Keratinocyte (primary cell): ENCODE measurements around the gene DUSP28.

Experiments
- CTCF ChIP-seq, 3 experiments: IDR thresholded peaks in 1 of 3; conservative IDR thresholded peaks in 1 of 3; optimal IDR thresholded peaks in 1 of 3; 2 replicates in 2 of 3; 3 replicates in 1 of 3; pipeline versions ENCODE3 to v1.5.1; 2011; ENCODE audit warnings: low read length in 3 of 3, mild to moderate bottlenecking in 3 of 3, moderate library complexity in 2 of 3, control low read depth in 1 of 3, inconsistent platforms in 1 of 3; ENCODE audit not compliant: insufficient read depth in 2 of 3; ENCODE audit errors: extremely low read depth in 1 of 3
- EZH2 ChIP-seq: IDR thresholded peaks from one replicate; pipeline ENCODE4 v1.6.1; 2012; ENCODE audit warnings: inconsistent platforms, mild to moderate bottlenecking, low read length, moderate library complexity

DNA sequence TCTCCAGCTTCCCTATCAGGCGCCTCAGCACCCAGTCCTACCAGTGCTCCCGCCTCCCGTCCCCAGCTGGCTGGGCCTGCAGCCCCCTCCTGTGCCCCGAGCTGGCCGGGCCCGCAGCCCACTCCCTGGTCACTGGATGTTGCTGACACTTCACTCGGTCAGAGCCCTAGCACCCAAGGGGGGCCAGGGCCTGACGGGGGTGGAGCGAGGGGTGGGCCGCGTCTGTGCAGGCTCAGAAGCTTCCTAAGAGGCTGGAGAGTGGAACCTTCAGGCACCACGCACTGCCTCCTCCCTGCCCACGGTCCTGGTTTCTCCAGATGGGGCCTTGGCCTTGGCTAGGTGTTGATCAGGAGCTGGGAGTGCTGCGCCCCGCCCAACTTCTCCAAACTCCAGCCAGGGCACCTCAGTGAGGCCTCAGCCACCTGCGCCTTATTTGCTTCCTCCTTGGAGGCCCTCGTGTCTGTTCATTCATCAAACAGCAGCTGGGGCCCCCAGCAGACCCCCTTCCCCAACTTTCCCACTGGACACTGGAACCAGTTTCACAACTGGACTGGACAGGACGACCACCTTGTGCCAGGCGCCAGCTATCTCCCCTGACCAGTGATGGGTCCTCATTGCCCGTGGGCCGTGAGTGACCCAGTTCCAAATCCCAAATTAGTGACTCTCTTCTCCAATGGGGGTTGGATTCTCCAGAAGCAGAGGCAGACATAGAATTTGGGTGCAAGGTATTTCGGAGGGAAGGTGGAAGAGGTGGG, 43.1 kb downstream of the DUSP28 start:
- no peak for TF ChIP-seq CTCF (optimal IDR thresholded peaks at IDR 0.05 in 1 of 3, IDR thresholded peaks at IDR 0.05 in 1 of 3, conservative IDR thresholded peaks at IDR 0.05 in 1 of 3; ENCODE audit: extremely low read depth in 1 of 3, insufficient read depth in 2 of 3, low read length in 3 of 3)
- no peak for TF ChIP-seq EZH2
